GM21576 (cell line): ENCODE measurements around the gene TRIL.

ENCODE experiments used
- ATAC-seq: cut with Tn5 transposase; IDR thresholded peaks from one replicate; pipeline ENCODE4 v1.9.1; 2021; ENCODE audit warnings: mild to moderate bottlenecking, moderate library complexity; ENCODE audit not compliant: unreplicated experiment

Gene TRIL

DNA sequence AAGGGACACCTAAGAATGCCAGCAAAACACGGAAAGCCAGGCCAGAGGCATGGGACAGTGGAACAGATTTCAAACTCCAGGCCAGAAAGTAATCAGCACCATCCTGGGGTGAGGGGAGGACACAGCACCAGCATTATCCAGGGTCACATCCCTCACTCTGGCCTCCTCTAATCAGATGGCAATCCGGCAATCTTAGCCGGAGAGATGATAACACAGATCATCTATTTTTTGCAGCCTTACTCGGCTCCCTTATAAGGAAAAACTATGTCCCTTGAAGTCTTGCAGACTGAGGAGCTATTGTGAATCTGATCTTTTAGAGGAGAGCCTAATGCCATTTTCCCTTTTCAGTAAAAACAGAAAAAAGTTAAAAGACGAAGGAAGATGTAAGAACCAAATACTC lies 16.5 kb downstream of the TRIL start:
- no peak for ATAC-seq

DNA sequence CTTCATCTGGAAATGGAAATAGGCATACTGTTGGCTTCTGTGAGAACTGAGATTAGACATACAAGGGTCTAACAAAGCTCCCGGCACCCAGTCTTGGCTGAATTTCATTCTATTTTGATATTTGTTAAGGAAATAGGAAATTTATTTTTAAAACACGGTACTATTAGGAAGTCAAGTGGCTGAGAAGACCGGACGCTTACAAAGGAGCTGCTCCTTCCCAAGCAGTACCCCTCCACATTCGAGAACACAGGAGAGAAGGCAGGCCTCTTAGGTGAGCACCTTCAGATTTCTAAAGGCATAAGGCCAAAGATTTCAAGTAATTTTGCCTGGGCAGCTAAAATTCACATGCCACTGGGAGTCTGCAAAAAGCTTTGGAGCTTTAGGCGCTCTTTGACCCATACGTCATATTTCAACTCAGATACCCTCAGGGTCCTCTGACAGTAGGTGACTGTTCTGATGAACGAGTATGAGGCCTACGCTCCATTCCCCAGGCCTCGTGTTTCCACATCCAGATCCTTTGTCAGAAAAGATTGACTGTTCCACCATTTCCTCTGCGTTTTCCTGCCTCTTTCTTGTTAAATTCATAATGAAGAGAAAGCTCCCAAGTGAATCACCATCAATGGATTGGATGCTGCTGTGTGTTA lies 17.3 kb downstream of the TRIL start:
- ATAC-seq = no peak

DNA sequence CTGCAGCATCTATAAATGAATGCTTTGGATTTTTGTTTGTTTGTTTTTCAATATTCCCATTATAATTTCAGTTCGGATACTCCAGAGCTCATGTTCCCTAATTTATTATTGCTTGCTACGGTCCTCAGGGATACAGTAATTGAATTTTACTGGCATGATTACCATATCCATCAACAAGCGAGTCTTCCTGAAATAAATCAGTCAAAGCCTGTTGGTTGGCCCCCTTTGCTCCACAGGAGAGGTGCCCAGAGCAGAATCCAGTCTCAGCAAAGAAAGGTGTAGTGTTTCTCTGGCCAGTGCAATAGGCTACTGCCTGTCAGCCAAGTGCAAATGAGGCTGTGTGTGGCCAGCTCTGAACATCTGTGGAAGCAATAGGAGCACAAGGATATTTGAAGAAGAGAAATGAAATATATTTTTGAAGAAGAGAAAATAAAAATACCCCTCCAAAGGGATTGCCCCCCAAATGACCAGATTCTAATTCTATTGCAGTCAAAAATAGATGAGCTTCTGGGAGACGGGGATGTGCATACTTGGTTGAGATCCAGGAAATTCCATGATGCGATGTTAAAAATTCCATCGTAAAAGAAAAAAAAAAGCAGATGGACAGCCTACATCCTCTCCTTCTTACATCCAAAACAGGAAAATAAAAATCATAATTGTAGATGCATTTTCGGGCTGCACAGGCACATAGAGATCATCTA lies 18.1 kb downstream of the TRIL start:
- no peak for ATAC-seq

DNA sequence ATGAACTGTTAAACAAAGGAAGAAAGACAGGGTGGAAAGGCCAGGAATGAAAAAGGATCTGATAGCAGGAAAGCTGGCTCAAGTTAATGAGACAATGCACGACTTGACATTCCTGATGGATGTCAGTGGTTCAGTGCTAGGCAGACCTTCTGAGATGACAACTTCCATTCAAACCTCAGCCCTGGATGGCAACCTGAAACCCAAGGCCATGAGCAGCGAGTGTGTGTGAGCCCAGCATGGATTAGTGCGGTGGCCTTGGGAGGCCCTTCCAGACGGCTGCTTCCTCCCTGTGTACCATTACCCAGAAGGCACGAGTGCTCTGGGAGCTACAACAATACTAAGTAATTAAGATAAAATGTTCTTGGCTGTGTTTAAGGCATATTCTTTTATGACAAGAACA lies 18.8 kb downstream of the TRIL start:
- no peak for ATAC-seq

DNA sequence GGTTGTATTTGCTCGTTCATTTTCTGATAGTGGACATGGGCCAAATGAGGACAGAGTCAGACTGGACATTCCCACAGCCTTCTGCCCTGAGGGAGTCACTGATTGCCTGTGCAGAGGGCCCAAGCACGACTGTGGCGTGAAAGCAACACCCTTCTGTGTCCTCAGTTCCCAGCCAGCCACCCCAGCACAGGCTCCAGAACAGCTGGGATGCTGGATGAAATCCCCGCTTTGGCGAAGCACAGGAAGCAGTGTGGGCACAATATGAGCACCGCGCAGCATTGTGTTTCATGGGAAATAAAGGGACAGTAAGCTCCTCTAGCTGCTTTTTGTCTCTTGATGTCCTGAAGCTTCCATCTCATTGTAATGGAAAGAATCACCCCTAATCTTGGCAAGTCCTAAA lies 20.5 kb downstream of the TRIL start:
- ATAC-seq = no peak

DNA sequence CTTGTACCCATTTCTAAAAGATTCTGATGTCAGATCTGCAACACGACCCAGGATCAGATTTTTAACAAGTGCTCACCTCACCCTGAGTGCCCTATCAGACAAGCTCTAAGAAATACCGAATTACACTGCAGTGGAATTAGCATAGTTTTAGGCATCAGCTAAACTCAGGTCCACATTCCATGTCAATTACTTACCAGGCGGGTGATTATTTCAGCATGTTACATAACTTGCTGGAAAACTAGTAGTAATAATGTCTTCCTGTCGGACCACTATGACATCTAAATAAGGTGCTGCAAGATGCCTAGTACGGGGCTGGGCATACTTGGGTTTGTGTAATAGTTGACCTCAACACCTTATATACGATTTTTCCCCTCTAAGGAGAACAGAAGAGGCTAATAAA lies 21.0 kb downstream of the TRIL start:
- ATAC-seq = no peak

DNA sequence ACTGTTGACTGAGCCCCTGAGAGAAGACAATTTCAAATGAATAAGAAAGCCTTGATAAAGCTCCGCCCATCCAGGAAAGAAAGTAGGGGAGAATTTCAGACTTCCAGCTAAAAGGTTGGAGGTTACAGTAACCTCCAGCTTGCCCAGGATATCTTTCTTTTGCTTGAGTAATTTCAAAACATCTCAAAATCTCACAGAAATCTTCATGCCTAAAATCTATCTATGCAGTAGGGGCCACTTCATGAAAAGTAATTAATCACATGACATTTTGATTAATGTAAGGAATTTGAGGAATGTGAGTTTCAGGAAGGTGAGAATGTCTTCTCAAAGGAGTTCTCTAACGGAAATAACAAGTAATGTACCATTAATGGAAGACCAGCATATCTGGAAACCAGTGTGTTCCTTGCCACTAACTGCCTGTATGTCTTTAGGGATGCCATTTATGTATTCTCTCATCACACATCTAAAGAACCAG lies 24.2 kb downstream of the TRIL start:
- ATAC-seq = no peak

DNA sequence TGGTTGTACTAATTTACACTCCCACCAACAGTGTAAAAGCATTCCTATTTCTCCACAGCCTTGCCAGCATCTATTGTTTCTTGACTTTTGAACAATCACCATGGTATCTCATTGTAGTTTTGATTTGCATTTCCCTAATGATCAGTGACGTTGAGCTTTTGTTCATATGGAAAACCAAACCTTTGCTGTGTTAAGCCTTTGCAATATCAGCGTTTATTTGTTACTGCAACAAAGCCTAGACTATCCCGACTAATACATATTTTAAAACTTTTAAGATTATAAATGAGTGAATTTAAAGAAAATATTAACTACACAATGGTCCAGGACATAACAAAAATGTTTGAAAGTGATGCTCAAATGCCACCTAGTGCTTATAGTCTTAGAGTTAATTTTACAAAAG lies 26.6 kb downstream of the TRIL start:
- ATAC-seq = no peak

DNA sequence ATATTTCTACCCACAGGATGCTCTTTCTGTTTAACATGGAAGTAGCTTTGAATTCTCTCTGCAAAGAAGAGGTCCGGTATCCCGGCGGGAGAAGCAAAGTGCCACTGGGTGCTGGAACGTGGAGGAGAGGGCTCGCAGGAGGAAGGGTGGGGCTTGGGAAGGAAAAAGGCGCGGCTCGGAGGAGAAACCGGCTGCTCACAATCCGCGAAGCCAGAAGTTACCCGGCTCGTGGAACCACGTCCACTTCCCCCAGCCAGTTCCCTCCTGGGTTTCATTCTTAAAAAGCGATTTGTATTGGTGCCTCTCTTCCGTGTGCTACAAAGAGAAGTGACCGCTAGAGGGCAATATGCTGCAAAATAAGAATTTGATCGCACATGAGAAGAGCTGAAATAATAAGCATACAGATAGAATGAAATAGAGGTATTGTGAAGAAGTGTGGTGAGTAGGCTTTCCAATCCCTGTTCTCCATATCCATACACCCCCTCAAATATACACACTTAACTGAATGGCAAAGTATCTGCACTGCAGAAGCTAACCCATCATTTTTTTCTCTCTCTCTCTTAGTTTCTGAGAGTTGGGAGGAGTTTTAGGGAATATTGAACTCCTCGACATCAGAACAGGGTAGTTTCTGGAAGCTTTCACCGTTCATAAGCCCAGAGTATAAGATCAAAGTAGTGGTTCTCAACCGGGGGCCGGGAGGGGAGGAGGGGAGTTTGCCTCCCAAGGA lies 31.1 kb downstream of the TRIL start:
- ATAC-seq = peak; percentile 84

DNA sequence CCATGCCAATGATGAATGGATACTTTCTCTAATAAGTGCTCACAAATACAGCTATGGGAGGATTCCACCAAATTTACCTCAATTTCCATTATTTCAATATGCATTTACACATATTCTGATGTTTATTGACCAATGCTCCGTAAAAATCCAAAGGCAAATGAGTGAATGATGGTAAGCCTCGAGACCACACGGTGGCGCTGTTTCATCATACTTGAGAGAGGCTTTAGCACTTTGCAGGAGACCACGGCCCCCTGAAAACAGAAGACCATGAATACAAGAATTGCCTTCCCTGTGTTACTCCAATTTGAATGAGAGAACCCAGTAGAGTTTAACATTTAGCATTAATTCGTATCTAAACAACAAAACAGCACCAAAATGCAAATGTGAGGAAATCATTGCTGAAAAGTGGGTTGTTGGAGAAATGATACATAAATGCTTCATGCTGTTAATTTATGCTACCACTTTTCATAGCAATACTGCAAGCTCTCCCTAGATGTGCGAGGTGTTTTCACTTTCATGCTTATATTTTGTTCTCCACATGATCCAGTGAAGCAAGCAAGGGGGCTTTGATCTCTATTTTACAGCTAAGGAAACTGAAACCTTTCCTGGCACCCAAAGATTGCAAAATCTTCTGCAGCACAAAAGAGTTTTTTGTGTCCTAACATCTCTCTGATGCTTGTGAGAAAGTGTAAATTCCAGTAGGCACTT lies 35.4 kb downstream of the TRIL start:
- peak; percentile 50 for ATAC-seq

DNA sequence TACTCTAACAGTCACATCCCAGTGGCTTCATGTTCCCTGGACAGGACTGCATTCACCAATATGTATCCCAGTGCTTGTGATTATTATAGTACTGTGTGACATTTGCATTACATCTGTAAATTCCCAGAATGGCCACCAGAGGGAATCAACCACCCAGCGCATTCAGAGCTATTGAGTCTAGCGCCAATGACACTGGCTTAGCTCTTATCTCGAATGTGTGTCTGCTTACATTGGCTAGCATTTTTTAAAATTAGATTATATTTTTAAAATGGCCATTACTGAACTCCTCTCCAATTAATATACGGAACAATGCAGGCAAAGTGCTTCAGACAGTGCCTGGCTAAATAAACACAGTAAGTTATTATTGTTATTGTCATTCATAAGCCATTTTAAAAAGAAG lies 36.3 kb downstream of the TRIL start:
- ATAC-seq = peak; percentile 88

DNA sequence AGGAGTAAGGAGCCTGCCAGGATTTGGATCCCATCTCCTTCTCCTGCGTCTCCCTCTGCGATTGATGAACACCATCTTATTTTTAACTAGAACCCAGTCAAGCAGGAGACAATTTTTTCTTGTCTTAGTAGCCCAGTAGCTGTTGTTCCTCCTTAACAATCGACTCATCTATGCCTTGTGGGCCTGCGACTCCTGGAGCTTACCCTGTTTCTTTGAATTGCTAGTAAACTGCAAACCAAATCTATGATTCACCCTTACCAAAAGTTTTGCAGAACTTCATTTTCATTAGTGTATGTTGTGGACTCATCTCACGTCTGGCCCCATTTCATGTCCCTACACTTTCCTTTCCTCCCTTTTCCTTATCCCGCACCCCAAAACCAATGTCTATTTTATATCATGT lies 37.7 kb downstream of the TRIL start:
- no peak for ATAC-seq

DNA sequence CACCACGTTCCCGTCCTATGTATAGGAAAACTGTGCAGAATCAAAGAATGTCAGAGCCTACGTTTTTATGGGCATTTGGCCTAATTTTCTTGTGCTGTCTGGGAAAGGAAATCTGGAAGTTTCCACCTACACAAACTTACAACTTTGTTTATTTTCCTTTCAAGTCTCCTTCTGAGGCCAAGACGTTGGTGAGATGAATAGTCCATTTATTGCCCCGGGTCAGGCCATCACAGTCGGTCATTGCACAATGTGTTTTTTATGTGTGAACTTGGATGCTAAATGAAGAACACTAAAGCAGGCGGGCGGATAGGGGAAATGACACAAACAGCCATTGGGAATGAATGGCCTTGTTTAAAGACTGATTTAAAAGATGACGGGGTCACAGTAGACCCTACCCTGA lies 38.6 kb downstream of the TRIL start:
- ATAC-seq = no peak

DNA sequence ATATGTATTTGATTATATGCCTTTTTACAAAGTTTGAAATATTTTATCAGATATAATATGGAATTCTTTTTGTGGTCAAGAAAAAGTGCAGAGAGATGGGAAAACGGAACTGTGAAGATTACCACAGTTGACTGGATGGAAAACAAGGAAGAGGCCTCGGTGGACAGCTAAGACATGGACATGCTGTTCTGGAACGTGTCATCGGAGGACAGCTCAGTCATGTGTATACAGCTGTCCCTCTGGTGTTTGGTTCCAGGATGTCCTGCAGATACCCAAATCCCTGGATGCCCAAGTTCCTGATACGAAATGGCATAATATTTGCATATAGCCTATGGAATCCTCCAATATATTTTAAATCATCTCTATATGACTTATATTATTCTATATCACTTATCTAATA lies 49.4 kb downstream of the TRIL start:
- no peak for ATAC-seq

DNA sequence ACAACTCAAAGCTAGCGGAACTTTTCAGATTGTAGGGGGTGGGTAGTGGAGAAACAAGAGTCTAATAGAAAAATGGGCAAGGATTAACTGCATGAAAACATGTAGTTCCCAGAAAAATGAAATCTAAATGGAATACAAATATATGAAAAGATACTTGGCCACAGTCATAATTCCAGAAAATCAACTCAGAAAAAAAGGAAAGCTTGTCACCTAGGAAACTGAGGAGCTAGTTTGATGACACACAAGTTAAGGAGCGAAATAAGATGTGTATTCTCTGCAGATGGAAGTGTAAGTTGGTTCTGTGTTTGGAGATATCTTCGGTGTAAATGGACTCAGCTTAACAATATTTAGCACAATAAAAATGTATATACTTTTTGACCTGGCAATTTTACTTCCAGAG lies 52.7 kb downstream of the TRIL start:
- ATAC-seq = no peak

DNA sequence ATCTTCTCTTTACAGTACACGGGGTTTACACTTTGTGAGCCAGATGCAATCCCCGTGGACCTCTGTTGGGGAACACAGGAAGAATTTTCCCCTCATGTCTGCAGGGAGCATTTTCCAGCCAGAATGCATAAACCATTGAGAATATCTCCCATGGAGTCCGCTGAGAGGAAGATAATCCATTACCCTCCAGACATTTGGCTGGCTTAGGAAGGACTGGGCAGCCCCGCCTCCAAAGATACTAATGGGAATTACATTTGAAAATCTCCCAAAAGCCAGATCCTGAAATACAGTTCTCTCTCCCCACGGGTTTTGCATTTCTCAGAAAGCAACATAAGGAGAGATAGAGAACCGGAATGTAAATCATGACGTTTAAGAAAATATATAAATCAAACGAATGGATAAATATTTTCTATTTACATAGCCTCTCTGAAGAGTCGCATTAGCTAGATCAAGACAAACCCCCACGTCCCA lies 53.5 kb downstream of the TRIL start:
- ATAC-seq = no peak

DNA sequence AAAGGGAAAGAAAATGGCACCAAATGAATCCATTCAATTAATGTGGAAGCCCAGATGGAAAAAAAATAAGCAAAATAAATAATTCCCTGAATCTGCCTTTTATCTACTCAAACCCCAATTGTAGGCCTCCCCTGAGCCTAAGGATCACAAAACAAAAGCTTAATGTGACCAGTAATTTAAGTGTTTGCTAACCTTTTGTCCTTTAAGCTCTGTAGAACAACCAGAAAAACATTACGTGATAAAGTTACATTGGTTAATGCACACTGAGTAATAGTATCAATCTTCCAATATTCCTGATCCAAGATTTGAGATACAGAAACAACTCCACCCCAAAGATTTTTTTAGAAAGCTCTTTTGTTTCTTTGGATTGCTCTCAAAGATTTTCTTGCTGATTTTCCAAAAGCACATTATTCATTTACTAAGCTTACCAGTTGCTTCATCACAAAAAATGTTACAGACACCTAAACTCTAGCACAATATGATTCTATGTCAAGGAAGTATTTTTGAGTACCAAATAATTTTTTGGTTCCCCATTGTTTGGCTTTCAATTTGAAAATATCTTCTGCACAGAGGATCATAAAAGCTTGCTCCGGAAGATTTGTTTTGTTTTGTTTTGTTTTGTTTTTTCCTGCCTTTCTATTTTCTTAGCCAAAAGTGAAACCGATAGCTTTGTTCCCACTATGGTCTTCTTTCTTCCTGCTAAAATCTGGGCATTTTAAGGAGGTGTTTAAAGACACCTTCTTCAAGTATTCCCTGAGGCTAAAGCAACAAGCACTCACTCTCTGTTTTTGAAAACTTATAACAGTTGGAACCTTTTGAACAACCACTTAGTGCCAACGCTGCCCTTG lies 54.2 kb downstream of the TRIL start:
- no peak for ATAC-seq
